HepG2 (cell line): ENCODE measurements around the gene APC2. TPM values are rescaled to one million over a fixed set of nuclear protein-coding genes. Genes with fewer than 3 reads are reported as not detected.

Source experiments
- IRX3 ChIP-seq: sonication (generic); formaldehyde crosslinking; IDR thresholded peaks from 2 replicates; pipeline ENCODE4 v1.8.1; 2023; ENCODE audit warnings: mild to moderate bottlenecking, low read depth, missing genetic modification reagents, borderline replicate concordance
- KIAA2018 ChIP-seq: sonication (generic); formaldehyde crosslinking; IDR thresholded peaks from 2 replicates; pipeline ENCODE4 v1.5.0; 2020; ENCODE audit warnings: mild to moderate bottlenecking, missing genetic modification reagents, borderline replicate concordance
- MAFF ChIP-seq: IDR thresholded peaks from 2 replicates; pipeline ENCODE4 v1.6.1; 2011; ENCODE audit warnings: low read depth, low read length, improper control_type of control experiment
- NAIF1 ChIP-seq: sonication (generic); formaldehyde crosslinking; IDR thresholded peaks from 2 replicates; pipeline ENCODE4 v1.5.0; 2020; ENCODE audit warnings: mild to moderate bottlenecking, missing genetic modification reagents, borderline replicate concordance
- NR2C2 ChIP-seq: sonication (generic); formaldehyde crosslinking; IDR thresholded peaks from 2 replicates; pipeline ENCODE4 v1.4.0; 2020; ENCODE audit warnings: missing genetic modification reagents, mild to moderate bottlenecking, moderate library complexity, borderline replicate concordance
- PBX2 ChIP-seq: IDR thresholded peaks from 2 replicates; pipeline ENCODE4 v1.6.1; 2016; ENCODE audit warnings: control low read depth
- PHF8 ChIP-seq: sonication (generic); formaldehyde crosslinking; IDR thresholded peaks from 2 replicates; pipeline ENCODE4 v1.5.0; 2020; ENCODE audit warnings: missing genetic modification reagents
- SNAI1 ChIP-seq: sonication (generic); formaldehyde crosslinking; IDR thresholded peaks from 2 replicates; pipeline ENCODE4 v1.5.0; 2020; ENCODE audit warnings: mild to moderate bottlenecking, missing genetic modification reagents, borderline replicate concordance
- SP4 ChIP-seq: sonication (generic); formaldehyde crosslinking; IDR thresholded peaks from 2 replicates; pipeline ENCODE4 v1.8.1; 2023; ENCODE audit warnings: mild to moderate bottlenecking, missing genetic modification reagents
- ZBED4 ChIP-seq: sonication (generic); formaldehyde crosslinking; IDR thresholded peaks from 2 replicates; pipeline ENCODE4 v1.4.0; 2020; ENCODE audit warnings: missing genetic modification reagents, borderline replicate concordance
- ZNF674 ChIP-seq: sonication (generic); formaldehyde crosslinking; IDR thresholded peaks from 2 replicates; pipeline ENCODE4 v1.5.0; 2020; ENCODE audit warnings: low read depth, mild to moderate bottlenecking, missing genetic modification reagents
- polyA plus RNA-seq, 8 experiments: library from polyadenylated mRNA; depleted of rRNA in 3 of 8; stranded (reverse) in 7 of 8; unstranded in 1 of 8; fragments of >200 nt; fragmentation: Illumina TruSeq in 4 of 8; extraction: Trizol in 4 of 8; gene quantifications; 2 replicates each; pipeline versions ENCODE4 v1.2.1 to v1.2.3, GENCODE V29; 2011 to 2016; ENCODE audit warnings: low read depth in 4 of 8, missing spikeins in 1 of 8, mixed read lengths in 1 of 8; ENCODE audit not compliant: insufficient read depth in 1 of 8
- total RNA-seq, 5 experiments: library from RNA; depleted of rRNA; stranded (reverse); fragments of >200 nt; fragmentation: Illumina TruSeq; extraction: Trizol; gene quantifications; 2 replicates each; pipeline ENCODE4 v1.2.3, GENCODE V29; 2016; ENCODE audit warnings: low read depth in 1 of 5

APC2 gene
- total and polyA plus RNA-seq, 2 of the 13 experiments (the other 11 are each of a cell fraction or from before 2014, with no cell fraction given), result 0.08 to 0.22 TPM

- TF ChIP-seq SNAI1 (CRISPR knock-in tag), result no peak
- TF ChIP-seq IRX3 (CRISPR knock-in tag), result no peak
- peak; percentile 71; the same call in 1 of the 2 replicates for TF ChIP-seq PHF8 (CRISPR knock-in tag)
- peak; percentile 74 for TF ChIP-seq PBX2 (CRISPR knock-in tag)
- TF ChIP-seq NR2C2, result no peak; the same call in 1 of the 2 replicates
- TF ChIP-seq NAIF1 (CRISPR knock-in tag), result peak; percentile 76; the same call in 1 of the 2 replicates
- 0 out of 2 replicates have a peak, but pooled peaks have one; percentile 38 for TF ChIP-seq ZBED4 (CRISPR knock-in tag)
- 0 out of 2 replicates have a peak, but pooled peaks have one; percentile 18 for TF ChIP-seq ZNF674 (CRISPR knock-in tag)
- TF ChIP-seq MAFF, result no peak
- TF ChIP-seq KIAA2018 (CRISPR knock-in tag), result no peak
- peak; percentile 92 for TF ChIP-seq SP4 (CRISPR knock-in tag)
These were observed 29.2 kb downstream of the APC2 start, which contains the start of gene C19orf25 (continued) for GRCh38 chr19:1478934-1479707.
